ENCODE measurements around the gene ATOSB.

ATOSB gene

DNA sequence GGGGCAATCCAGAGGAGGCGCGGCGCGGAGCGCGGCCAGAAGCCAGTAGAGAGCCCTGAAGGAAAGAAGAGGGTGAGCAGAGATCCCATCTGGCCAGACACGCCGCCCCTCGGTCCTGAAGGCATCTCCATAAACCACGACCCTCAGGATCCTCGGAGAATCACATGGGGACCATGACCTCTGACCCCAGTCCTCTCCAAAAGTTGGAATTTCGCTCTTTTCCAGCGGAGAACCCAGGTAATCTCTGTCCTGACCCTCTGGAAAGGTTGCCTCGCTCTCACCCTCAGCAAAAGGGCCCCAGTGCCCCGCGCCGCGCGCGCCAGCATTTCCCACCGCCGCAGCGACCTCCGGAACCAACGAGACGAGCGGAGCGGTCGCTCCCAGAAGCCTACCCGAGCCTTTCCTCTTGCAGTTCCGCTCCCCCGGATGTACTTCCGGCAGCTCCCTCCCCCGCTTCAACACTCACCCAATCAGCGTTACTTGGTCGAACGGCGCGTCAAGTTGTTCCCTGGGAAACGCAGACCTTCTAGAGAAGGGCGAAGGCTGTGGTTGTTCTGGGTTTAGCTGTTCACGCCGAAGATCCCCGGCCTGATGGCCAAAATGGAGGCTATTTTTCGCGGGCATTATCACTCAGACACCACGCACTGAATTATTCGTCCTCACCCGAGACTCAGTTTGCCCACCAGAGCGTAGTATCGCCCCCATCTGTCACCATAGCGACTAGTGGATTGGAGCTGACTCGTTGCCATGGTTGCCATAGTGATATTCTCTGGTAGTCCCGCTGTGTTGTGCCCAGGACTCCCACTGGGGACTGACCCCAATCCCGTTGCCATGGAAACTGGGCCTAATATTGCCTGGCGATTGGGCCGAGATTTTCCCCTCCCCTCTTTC is 12.6 kb downstream of the ATOSB start, which contains the start of gene STOML2:
Gene STOML2 (minus strand): TSS at position 363 of the 891 bp plus-strand sequence. CDS start 37 bp downstream, at position 326.
- Histone ChIP-seq H3K36me3 (peaks cover 63 to 72% (median 68%) of the 10 kb centered on the region in 11 experiments), H3K4me2 (peak within 1 kb of the TSS; percentile 96 to 100 (median 97)), H3K9me3 (replicated peaks in 1 of 11) (no peaks in the 10 kb centered on the region), H4K20me1 (peaks cover 0 to 48% (median 0%) of the 10 kb centered on the region in 11 experiments; a peak in 8 of 22 replicates), H3K27ac (peak within 1 kb of the TSS; percentile 85 to 92 (median 91)), H3K4me1 (peaks cover 25 to 51% (median 32%) of the 10 kb centered on the region in 10 experiments), H3K4me3 (peak within 1 kb of the TSS; percentile 71 to 92 (median 79)), H3K9ac (peak within 1 kb of the TSS; percentile 84 to 95 (median 93)), H3K27me3 (no peaks in the 10 kb centered on the region)
- no peak for TF ChIP-seq Cebpa-rat (IDR thresholded peaks at IDR 0.05)

DNA sequence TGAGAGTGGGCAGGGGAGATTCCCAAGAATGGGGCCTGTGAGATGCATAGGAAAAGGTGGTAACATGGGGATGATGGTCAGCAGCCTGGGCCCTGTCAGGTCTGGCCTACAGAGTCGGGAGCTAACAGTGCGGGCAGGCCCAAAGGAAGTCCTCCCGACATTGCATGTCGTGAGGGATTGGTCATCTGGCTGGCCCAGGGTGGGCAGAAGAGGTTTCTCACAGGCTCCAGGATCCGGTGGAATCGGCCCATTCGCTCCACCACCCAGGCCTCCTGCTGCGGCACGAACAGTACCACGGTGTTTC is 13.2 kb downstream of the ATOSB start:
- Histone ChIP-seq H3K4me1 (peaks cover 25 to 51% (median 32%) of the 10 kb centered on the region in 10 experiments), H3K36me3 (peaks cover 57 to 66% (median 62%) of the 10 kb centered on the region in 11 experiments), H3K9me3 (replicated peaks in 1 of 11) (no peaks in the 10 kb centered on the region), H3K27me3 (no peaks in the 10 kb centered on the region), H3K9ac (peak overlapping the region; percentile 84 to 95 (median 93)), H4K20me1 (peaks cover 0 to 42% (median 0%) of the 10 kb centered on the region in 11 experiments; a peak in 7 of 22 replicates), H3K4me3 (peak overlapping the region; percentile 71 to 92 (median 79)), H3K4me2 (peak overlapping the region; percentile 96 to 100 (median 97)), H3K27ac (peak overlapping the region; percentile 85 to 92 (median 91))
- TF ChIP-seq Cebpa-rat (IDR thresholded peaks at IDR 0.05), result no peak

DNA sequence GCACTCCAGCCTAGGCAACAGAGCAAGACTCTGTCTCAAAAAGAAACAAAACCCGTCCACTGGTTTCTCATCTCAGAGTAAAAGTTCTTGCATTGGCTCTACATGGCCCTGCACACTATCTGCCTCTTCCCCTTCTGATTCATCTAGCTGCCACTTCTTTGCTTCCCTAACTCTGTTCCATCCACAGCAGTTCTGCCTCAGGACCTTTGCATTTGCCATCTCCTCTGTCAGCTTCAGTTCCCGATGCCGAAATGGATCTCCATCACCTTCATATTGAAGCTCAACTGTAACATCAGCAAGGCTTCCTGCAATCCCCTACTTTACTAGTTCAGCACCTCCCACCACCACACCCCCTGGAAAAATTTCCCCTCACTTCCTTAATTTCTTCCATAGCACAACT is 18.1 kb downstream of the ATOSB start:
- peaks cover 28 to 51% (median 45%) of the 10 kb centered on the region in 10 experiments for H3K4me1 ChIP-seq
- no peak overlapping the region for H3K9ac ChIP-seq
- no peak overlapping the region for H3K4me3 ChIP-seq
- H3K9me3 ChIP-seq (replicated peaks in 1 of 11), result no peaks in the 10 kb centered on the region
- H3K36me3 ChIP-seq, result peaks cover 34 to 56% (median 46%) of the 10 kb centered on the region in 11 experiments
- H3K27me3 ChIP-seq, result no peaks in the 10 kb centered on the region
- no peak overlapping the region for H3K27ac ChIP-seq
- TF ChIP-seq Cebpa-rat (IDR thresholded peaks at IDR 0.05), result no peak
- H3K4me2 ChIP-seq, result no peak overlapping the region
- no peaks in the 10 kb centered on the region; a peak in 1 of 22 replicates for H4K20me1 ChIP-seq

DNA sequence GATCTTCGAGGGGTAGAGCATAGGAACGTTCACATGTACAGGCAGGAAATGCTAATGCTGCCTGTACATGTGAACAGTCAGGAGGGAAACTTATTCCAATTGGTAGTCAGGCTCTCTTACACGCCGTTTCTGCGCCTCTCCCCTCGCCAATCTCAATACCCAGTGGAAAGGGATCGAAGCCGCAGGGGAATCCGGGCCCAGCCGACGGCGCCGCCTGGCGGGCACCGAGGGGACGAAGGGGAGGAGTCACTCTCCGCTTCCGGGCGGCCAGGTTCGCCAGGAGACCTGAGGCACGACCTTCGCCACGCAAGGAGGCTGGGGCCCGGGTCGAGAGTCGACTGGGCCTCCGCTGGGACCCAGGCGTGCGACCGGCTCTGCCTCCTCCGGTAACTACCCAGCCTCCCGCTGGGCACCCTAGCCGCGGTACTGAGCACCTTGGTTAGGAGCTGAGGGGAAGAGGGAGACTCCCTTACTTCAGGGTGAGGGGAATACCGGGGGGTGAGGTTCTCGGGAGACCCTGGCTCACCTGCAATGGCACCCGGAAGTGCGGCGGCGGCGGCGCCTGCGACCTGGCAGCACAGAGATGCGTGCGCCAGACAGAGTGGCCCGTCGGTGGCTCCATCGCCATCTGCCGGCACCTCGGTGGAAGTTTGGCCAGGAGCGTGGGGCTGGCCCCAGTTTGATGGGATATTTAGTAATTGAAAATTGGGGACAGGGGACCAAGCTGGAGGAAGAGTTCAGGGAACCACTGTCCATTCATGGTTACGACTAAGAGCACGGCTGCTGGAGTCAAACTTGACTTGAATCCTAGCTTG is 19.4 kb downstream of the ATOSB start, which contains the start of gene PIGO:
Gene PIGO (minus strand): TSS at position 557 of the 815 bp plus-strand sequence. CDS start 1,026 bp downstream, outside the sequence.
- TF ChIP-seq Cebpa-rat (IDR thresholded peaks at IDR 0.05), result no peak
- peak within 1 kb of the TSS; percentile 92 to 99 (median 96) for H3K9ac ChIP-seq
- H4K20me1 ChIP-seq, result no peaks in the 10 kb centered on the region; a peak in 1 of 22 replicates
- peaks cover 43 to 61% (median 53%) of the 10 kb centered on the region in 11 experiments for H3K36me3 ChIP-seq
- H3K27me3 ChIP-seq, result no peaks in the 10 kb centered on the region
- peak within 1 kb of the TSS; percentile 77 to 94 (median 90) for H3K4me2 ChIP-seq
- peak within 1 kb of the TSS; percentile 72 to 90 (median 84) for H3K4me3 ChIP-seq
- peak within 1 kb of the TSS; percentile 94 to 99 (median 97) for H3K27ac ChIP-seq
- H3K9me3 ChIP-seq (replicated peaks in 1 of 11), result no peaks in the 10 kb centered on the region
- H3K4me1 ChIP-seq, result peaks cover 15 to 38% (median 32%) of the 10 kb centered on the region in 10 experiments

DNA sequence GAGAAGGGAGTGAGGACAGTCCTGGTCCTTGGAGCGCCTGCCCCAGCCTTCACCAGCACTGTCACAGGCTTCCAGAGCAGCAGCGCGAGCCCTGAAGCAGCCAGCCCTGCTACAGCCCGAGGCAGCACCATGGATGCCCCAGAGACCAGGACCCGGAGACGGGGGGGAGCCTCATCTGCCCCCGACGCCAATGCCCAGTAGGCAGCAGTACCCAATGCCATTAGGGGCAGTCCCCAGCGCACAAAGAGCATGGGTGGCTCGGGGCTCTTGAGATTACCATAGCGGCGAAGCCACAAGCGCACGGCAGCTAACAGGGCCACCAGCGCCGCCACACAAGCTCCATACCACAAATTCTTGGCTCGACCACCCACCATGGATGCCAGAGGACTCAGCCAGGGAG is 24.1 kb downstream of the ATOSB start:
- Histone ChIP-seq H4K20me1 (no peaks in the 10 kb centered on the region), H3K4me2 (no peak overlapping the region), H3K9me3 (replicated peaks in 1 of 11) (no peaks in the 10 kb centered on the region)

DNA sequence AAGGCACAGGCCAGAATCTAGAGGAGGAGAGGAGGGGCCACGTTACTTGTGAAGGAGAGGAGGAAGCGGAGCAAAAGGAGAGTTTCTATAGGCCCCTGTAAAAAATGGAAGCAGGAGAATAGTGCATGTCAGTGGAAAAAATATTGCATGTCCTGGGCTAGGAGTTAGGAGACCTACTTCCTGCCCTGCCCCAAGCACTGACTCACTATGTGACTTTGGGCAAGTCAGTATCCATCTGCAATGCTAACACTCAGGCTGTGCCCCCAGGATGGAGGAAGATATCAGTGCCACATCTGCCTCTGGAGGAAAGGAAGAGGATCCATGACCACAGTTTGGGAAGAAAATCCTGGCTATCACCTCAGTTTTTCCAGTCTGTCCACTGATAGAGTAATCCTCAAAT is 26.2 kb downstream of the ATOSB start:
- Histone ChIP-seq H3K9me3 (replicated peaks in 1 of 11) (0 out of 22 replicates have a peak, but pooled peaks cover 0 to 5% (median 0%) of the 10 kb centered on the region in 11 experiments), H3K4me2 (peak overlapping the region in 3 of 11 experiments; percentile 25 to 39 (median 37); a peak in 5 of 22 replicates), H3K27me3 (no peaks in the 10 kb centered on the region), H4K20me1 (no peaks in the 10 kb centered on the region), H3K4me1 (peaks cover 0 to 43% (median 12%) of the 10 kb centered on the region in 10 experiments; a peak in 13 of 20 replicates), H3K4me3 (no peak overlapping the region), H3K36me3 (peaks cover 61 to 89% (median 77%) of the 10 kb centered on the region in 11 experiments), H3K27ac (peak overlapping the region in 2 of 11 experiments; percentile 4 to 23; a peak in 1 of 22 replicates), H3K9ac (no peak overlapping the region)
- TF ChIP-seq Cebpa-rat (IDR thresholded peaks at IDR 0.05), result no peak

More for the DNA sequence above, 24.1 kb downstream of the ATOSB start:
- Histone ChIP-seq H3K27ac (no peak overlapping the region), H3K27me3 (no peaks in the 10 kb centered on the region), H3K4me3 (no peak overlapping the region), H3K4me1 (peaks cover 13 to 49% (median 22%) of the 10 kb centered on the region in 10 experiments), H3K9ac (no peak overlapping the region; a peak in 1 of 22 replicates), H3K36me3 (peaks cover 61 to 85% (median 73%) of the 10 kb centered on the region in 11 experiments)
- TF ChIP-seq Cebpa-rat (IDR thresholded peaks at IDR 0.05), result no peak

DNA sequence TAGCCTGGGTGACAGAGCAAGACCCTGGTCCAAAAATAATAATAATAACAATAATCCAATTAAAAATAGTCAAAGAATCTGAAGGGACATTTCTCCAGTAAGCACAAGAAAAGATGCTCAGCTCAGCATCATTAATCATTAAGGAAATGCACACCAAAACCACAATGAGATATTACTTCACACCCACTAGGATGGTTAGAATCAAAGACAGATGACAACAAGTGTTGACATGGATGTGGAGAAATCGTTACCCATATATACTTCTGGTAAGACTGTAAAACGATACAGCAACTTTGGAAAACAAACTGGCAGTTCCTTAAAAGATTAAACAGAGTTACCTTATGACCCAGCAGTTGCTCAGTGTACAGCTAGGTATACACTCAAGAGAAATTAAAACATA is 30.6 kb downstream of the ATOSB start:
- Histone ChIP-seq H3K4me3 (no peak overlapping the region), H3K27me3 (no peaks in the 10 kb centered on the region), H3K27ac (no peak overlapping the region), H3K4me1 (peaks cover 5 to 33% (median 12%) of the 10 kb centered on the region in 10 experiments; a peak in 14 of 20 replicates), H3K9ac (no peak overlapping the region), H3K9me3 (replicated peaks in 1 of 11) (0 out of 22 replicates have a peak, but pooled peaks cover 0 to 5% (median 0%) of the 10 kb centered on the region in 11 experiments), H4K20me1 (no peaks in the 10 kb centered on the region), H3K36me3 (peaks cover 25 to 45% (median 35%) of the 10 kb centered on the region in 11 experiments), H3K4me2 (peak overlapping the region in 2 of 11 experiments; percentile 30 to 48; a peak in 5 of 22 replicates)
- TF ChIP-seq Cebpa-rat (IDR thresholded peaks at IDR 0.05), result no peak
